ENCODE measurements around the gene VPREB1. TPM values are rescaled to one million over a fixed set of nuclear protein-coding genes. Genes with fewer than 3 reads are reported as not detected.

VPREB1 gene
- total RNA-seq, 1 donor from 2014 or later, result not detected

GRCh38 chr22:22195265-22196017 lies 49.1 kb upstream of the VPREB1 start:
- no peaks in the 10 kb centered on the region for H3K4me1 ChIP-seq (ENCODE audit: insufficient read depth, low read length)
- Mint-ChIP-seq H3K27me3 (ENCODE audit: low read depth, unreplicated experiment) (peaks cover 90% of the 10 kb centered on the region), H3K36me3 (ENCODE audit: low read depth, unreplicated experiment) (peaks cover under 1% of the 10 kb centered on the region), H3K4me3 (ENCODE audit: unreplicated experiment) (no peak overlapping the region), H3K4me1 (ENCODE audit: low read depth, unreplicated experiment) (no peaks in the 10 kb centered on the region), H3K27ac (ENCODE audit: unreplicated experiment) (no peak overlapping the region), H3K9me3 (ENCODE audit: unreplicated experiment) (peaks cover 7% of the 10 kb centered on the region)
- no peak overlapping the region for H3K9ac ChIP-seq (ENCODE audit: low read length)
- no peaks in the 10 kb centered on the region for H3K9me3 ChIP-seq (ENCODE audit: insufficient read depth, low read depth, low read length)
- TF ChIP-seq CTCF (IDR thresholded peaks at IDR 0.05; ENCODE audit: insufficient read depth, low read depth, low read length) (peak; percentile 68), EZH2 (IDR thresholded peaks at IDR 0.05; ENCODE audit: insufficient read depth, low read length) (no peak)
- peak; percentile 6 for DNase-seq (ENCODE audit: low read depth)
- FAIRE-seq, result no peak
- H4K20me1 ChIP-seq (ENCODE audit: insufficient read depth, low read length), result no peaks in the 10 kb centered on the region
- no peak overlapping the region for H3K4me3 ChIP-seq (ENCODE audit: insufficient read depth, low read depth, low read length)
- H3K4me2 ChIP-seq (ENCODE audit: low read length), result no peak overlapping the region
- no peak overlapping the region for H2AFZ ChIP-seq (ENCODE audit: low read depth, low read length)
- H3K27ac ChIP-seq (ENCODE audit: low read depth, low read length), result no peak overlapping the region
- no peaks in the 10 kb centered on the region for H3K79me2 ChIP-seq (ENCODE audit: insufficient read depth, low read length)
- no peaks in the 10 kb centered on the region for H3K36me3 ChIP-seq (ENCODE audit: insufficient read depth, low read length)
- peaks cover 10% of the 10 kb centered on the region for H3K27me3 ChIP-seq (ENCODE audit: insufficient read depth, low read length)

GRCh38 chr22:22196018-22196533 lies 48.5 kb upstream of the VPREB1 start:
- H3K36me3 ChIP-seq (ENCODE audit: insufficient read depth, low read length), result no peaks in the 10 kb centered on the region
- no peaks in the 10 kb centered on the region for H3K9me3 ChIP-seq (ENCODE audit: insufficient read depth, low read depth, low read length)
- no peaks in the 10 kb centered on the region for H3K79me2 ChIP-seq (ENCODE audit: insufficient read depth, low read length)
- no peak overlapping the region for H3K4me3 Mint-ChIP-seq (ENCODE audit: unreplicated experiment)
- peaks cover 1% of the 10 kb centered on the region for H3K36me3 Mint-ChIP-seq (ENCODE audit: low read depth, unreplicated experiment)
- no peaks in the 10 kb centered on the region for H3K4me1 Mint-ChIP-seq (ENCODE audit: low read depth, unreplicated experiment)
- no peak overlapping the region for H3K4me2 ChIP-seq (ENCODE audit: low read length)
- H3K4me1 ChIP-seq (ENCODE audit: insufficient read depth, low read length), result no peaks in the 10 kb centered on the region
- peaks cover 7% of the 10 kb centered on the region for H3K9me3 Mint-ChIP-seq (ENCODE audit: unreplicated experiment)
- H4K20me1 ChIP-seq (ENCODE audit: insufficient read depth, low read length), result no peaks in the 10 kb centered on the region
- H3K27me3 Mint-ChIP-seq (ENCODE audit: low read depth, unreplicated experiment), result peaks cover 90% of the 10 kb centered on the region
- H3K27ac Mint-ChIP-seq (ENCODE audit: unreplicated experiment), result no peak overlapping the region
- FAIRE-seq (no peak), DNase-seq (ENCODE audit: low read depth) (no peak)
- H3K4me3 ChIP-seq (ENCODE audit: insufficient read depth, low read depth, low read length), result no peak overlapping the region
- no peak overlapping the region for H2AFZ ChIP-seq (ENCODE audit: low read depth, low read length)
- TF ChIP-seq CTCF (IDR thresholded peaks at IDR 0.05; ENCODE audit: insufficient read depth, low read depth, low read length), result no peak
- no peak for TF ChIP-seq EZH2 (IDR thresholded peaks at IDR 0.05; ENCODE audit: insufficient read depth, low read length)
- H3K27ac ChIP-seq (ENCODE audit: low read depth, low read length), result no peak overlapping the region
- H3K27me3 ChIP-seq (ENCODE audit: insufficient read depth, low read length), result peaks cover 10% of the 10 kb centered on the region
- no peak overlapping the region for H3K9ac ChIP-seq (ENCODE audit: low read length)
